Kidney glomerular epithelial cell (primary cell): Measurements from ENCODE around the gene ANKS1B.

Experiments used
- DNase-seq: peaks from one replicate; lab custom pipeline; 2025; lab: John Stamatoyannopoulos, UW

Gene ANKS1B

DNA sequence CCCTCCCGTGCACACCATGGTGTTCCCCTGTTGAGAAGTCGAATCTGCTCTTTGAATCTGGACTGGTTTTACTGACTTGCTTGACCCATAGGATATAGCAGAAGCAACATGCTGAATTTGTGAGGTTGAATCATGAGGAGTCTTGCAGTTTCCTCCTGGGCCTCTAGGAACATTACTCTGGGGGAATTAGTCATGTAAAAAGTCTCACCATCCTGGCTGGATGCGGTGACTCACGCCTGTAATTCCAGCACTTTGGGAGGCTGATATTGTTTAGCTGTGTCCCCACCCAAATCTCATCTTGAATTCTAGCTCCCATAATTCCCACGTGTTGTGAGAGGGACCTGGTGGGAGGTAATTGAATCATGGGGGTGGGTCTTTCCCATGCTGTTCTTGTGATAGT lies 1228.9 kb downstream of the ANKS1B start:
- peak; percentile 18 for DNase-seq

DNA sequence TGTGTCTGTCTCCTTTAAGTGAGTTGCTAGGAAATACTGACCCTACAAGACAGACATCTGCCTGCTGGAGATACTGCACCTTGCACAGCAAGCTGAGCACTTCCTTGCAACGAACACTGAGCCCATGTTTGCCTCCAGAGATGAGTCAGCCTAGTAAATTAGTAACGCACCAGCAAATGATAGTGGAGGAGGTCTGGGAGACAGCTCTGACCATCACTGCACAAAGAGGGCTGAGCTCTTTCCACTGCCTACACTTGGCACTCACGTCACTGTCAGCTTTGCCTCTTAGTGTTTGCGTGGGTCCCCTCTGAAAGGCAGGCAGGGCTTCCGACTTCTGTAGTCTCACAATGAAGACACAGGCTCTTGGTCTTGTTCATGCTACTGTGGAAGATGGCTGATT lies 1230.6 kb downstream of the ANKS1B start:
- peak; percentile 97 for DNase-seq

DNA sequence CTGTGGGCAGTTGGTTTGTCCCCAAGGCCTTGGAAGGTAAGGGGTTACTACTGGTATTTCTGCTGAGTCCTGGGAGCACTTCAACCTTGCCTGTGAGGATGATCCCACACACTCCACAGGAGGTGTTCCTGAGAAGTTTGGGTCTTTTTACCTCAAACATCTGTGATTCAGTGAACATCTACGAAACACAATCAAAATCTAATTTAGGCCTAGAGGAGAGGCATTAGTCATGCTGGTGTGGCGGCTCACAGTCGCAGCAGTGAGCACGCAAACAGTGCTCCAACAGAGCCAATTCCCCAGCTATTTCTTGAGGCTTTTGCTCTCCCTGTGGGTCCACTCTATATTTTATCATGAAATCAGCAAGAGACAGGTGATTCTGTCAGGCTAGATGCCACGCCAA lies 1232.0 kb downstream of the ANKS1B start:
- DNase-seq = no peak

DNA sequence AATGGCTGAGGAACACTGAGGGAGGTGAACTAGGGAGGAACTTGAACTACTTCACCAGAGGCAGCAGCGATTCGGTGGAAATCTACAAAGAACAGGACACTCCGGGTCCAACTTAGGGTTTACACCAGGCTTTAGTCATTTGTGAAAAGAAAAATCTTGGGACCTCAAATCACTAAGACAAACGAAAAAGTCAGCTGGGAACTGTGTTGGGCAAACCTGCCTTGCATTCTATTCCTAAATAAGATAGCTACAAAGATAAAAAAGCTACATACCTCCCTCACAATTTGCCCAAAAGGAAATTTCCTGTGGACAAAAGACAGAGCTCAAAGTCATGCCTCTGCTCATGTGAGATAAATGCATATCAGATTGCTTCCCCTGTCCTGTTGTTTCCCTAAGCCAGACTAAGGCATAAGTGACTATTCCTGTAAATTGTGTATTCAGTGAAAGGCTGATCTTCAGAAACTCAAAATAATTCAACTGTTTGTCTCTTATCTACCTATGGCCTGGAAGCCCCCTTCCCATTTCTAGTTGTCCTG lies 1233.1 kb downstream of the ANKS1B start:
- DNase-seq = no peak

DNA sequence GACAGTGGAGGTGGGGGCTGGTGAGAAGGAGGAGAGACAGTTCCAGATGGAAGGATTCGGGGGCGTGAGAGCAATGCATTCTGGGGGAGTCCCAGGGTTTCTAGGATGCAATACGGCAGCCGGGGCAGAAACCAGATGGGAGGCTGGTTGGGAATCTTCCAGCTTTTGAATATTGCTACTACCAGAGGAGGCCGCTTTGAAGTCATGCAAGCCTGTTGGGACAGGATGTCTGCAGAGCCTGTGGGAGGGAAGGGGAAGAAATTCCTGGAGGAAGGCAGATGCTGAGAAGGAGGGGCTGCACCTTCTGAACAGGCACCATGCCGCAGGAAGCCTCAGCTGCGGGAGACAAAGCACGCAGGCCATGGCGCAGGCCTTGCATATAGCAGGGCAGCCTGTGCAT lies 1234.2 kb downstream of the ANKS1B start:
- no peak for DNase-seq

DNA sequence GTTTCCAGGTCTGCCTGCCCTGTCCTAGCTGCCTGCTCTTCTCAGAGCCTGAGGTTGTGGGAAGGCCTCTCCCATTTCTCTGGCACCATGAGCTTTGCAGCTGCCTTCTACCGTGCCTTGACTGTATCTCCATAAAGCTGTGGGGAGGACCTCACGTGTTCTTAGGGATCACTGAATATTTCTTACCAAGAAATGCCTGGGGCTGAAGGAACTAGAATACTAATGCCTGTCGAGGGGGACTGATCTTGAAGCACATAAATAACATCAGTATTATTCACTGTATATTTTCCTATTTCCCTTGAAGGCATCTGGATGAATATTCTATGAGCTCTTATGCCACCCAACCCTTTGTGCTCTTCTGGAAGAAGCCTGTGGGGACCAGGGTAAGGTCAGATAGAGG lies 1236.3 kb downstream of the ANKS1B start:
- DNase-seq = no peak

DNA sequence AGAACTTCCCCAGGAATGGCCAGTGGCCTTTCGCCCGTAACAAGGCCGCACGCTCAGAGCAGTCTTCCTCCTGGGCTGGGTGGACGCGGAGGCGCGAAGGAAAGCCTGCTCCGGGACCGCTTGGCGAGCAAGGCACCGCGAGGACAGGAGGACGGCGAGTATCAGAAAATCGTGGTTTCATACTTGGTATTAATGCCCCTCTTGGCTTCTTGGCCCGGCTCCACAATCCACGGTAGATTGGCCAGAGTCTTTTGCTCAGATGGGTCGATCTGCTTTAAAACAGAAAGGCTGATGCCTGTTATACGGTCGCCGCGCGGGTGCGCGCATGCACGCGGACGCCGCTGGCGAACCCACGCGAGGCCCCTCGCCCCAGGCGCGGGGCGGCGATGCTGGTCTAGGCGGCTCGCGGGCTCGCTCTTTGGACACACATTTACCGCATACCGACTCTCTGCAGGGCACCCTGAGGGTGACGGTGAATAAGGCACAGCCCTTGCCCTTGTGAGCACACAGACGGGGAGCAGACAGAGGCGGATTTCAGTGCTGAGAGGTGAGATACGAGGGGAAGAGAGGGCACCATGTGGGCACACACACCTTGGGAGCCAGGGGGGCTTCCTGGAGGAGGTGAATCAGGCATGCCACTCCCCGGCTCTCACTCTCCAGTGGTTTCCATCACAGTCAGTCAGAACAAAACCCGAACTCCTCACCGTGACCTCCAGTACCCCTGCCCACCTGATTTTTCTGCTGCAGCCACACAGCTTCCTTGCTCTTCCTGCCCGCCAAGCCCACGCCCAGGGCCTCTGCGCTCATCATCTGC lies 1239.0 kb downstream of the ANKS1B start:
- DNase-seq = peak; percentile 11

DNA sequence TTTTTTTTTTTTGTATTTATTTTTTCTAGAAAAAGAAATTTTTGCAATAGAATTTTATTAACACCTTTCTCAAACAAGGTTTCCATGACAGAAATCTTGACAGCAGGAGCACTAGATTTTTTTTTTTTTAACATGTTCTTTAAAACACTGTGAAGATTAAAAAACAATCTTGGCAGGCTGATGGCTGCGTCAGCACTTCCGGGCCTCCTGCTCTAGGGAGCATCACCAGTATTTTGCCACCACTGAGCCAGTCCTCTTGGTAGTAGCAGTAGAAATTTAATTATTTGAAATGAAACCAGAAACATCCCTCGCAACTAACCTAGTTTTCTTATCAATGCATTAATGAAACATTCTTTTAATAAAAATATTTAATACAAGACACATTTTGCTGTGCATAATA lies 1240.1 kb downstream of the ANKS1B start:
- DNase-seq = no peak

DNA sequence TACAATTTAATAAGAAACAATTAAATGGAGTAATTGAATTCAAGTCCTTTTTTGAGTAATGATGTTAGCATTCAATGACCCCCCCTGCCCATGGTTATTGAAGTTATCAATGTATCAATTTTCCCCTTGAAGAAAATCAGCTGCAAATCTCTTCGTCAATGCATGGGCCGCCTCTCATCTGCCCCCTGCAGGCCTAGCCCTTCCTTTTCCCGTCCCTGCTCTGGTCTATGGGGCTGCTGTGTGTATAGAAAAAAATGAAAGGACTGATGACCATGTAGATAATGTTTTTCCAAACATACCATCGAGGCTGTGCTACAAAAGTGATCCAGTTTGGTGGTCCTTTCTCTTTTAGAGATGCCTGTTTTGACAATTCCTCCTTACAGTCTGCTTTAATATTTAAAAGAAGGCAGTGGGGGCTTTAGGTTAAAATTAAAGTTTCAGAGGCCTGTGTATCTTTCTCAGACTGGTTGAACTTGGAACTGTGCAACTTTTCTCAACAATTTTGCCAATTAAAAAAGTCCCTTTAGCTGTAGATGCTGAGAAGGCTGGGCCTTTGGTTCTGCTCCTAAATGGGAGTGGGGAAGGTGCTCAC lies 1241.3 kb downstream of the ANKS1B start:
- peak; percentile 6 for DNase-seq

DNA sequence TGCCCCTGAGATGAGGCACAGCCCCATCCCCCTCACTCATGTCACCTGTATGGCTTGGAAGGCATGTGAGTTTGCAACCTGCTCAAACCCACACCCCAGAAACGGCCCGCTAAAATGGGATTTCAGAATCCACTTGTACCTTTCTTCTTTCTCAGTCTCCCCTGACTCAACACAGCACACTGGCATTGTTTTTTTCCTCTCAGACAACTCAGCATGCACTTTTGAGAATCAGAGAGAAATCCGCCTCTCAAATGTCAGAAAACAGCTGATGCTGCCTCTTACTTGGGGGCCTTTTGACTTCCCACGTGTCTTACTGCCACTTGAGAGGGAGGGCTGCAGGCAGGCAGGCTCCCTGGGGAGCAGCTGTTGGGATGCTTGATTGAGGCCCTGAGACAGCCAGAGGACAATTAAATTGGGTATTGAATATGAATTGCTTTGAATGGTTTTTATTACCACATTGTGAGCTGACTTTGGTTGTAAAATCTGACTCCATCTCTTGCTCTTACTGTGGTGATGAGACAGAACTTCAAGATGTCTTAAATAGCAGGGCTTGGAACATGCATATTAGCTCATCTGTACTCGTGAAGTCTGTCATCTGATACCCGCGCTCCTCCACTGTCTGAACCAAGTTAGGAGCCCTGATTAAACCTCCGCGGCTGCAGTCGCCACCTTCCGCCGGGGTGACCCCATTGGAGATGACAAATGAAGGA lies 1243.0 kb downstream of the ANKS1B start:
- DNase-seq = no peak

DNA sequence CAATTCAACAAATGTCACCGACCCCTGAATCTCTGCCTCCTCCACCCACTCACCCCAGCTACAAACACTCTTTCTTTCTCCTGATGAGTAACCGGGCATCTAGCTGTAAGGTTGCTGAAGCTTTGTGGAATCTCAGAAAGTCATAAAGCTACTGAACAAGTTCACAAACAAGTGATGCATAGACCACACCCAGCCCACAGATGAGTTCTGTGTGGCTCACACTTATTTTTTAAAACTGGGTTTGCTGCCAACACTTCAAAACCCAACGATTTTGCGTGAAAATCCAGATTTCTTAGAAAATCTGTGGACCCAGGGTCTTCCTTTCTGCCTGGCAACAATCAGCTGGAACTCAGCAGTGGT lies 1243.6 kb downstream of the ANKS1B start:
- no peak for DNase-seq

DNA sequence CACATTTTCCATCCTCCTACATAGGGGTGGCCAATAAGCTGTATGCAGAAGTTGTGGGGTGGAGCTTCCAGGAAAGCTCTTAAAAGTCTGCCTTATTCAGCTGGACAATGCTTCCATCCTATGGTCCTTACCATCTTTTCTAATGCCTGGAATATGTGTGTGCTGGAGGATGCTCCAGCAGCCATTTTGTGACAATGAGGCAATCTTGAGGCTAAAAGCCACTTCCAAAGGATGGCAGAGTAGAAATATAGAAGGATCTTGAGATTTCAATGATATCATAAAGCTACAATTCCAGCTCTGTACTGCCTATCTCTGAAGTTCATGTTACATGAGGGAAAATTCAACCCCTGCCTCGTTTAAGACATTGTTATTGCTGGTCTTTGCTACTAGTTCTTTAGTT lies 1244.0 kb downstream of the ANKS1B start:
- no peak for DNase-seq

DNA sequence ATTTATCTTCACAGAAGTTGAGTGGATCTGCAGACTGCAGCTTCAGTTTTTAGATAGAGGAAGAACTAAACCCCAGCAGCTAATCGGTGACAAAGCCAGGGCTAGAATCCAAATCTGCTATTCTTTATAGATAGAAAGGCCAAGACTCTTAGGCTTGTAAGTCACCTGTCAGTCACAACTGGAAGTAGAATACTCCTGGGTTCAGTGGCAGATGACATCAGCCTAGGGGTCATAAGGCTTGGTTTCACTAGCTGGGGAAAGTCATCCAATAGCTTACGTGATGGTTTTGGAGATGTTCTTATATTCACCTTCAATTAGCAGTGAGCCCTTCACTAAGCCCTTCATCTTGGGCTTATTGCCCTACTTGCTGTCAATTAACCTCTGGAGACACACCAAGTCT lies 1246.2 kb downstream of the ANKS1B start:
- DNase-seq = no peak

DNA sequence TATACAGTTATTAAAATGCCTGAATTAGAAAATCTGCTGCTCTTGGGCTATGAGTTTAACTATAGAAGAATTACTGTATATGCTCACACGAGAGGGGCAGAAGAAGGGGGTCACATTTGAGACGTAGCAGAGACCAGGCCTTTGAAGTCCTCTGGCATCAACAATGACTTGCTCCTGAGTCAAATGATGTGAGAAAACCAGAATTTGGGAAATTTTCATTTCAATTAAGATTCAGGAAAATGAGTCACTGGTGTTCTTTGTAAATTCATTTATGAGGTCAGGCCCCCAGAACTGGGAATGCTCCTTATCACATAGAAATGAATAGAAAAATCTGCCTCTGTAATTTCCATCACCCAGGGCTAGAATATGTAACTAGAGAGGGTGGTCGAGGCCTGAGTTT lies 1246.7 kb downstream of the ANKS1B start:
- no peak for DNase-seq

DNA sequence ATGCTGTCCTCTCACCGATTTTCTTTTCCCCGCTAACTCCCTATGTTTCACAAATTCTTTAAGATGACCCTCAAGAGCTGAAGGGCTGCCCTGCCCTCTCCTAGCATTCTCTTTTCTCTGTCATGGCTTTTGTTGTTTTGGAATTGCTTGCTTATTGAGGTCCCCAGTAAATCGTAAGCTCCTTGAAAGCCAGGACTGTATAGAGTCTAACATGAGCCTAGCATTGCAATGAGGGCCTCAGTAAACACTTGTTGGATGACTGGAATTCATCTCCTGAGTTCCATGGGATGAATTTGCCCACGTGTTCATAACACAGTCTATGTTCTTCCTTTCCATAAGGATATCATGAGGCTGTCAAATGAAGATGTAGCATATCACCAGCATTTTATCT lies 1247.4 kb downstream of the ANKS1B start:
- no peak for DNase-seq

DNA sequence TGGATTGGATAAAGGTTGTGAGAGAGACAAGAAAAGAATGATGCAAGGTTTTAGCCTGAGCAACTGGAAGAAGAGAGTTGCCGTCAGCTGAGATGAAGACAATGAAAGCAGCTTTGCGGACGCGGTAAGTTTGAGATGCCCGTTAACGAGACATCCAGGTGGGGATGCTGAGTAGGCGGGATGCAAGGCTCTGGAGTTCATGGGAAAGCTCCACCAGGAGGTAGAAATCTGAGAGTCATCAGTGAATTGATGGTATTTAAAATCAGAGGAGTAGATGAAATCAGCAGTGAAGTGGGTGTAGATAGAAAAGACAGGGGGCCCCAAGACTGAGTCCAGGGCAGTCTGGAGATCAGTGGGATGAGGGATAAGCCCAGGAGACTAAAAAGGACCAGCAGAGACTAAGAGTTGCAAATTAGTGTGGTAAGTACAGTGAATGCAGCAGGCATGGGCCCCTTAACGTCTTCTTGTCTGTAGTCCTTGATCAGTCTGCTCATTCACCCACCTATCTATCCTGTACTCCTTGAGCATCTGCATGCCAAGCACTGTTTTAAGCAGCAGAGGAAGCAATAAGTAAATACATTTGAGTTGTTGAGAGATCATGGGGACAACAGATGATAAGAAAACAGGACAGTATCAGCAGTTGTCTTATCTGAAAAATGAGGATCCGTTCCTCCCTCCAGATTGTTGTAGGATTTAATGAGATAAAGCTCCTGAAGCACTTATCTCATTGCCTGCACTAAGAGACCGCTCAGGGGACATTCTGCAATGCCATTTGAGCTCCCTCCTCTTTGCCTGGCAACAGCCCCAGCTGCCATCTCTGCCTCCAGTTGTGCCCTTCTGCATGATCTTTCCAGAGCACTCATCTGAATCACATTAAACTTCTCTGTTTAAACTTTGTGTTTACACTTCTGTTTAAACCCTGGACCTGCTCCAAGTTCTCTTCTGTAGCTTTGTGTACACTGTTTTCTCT lies 1248.1 kb downstream of the ANKS1B start:
- DNase-seq = no peak

DNA sequence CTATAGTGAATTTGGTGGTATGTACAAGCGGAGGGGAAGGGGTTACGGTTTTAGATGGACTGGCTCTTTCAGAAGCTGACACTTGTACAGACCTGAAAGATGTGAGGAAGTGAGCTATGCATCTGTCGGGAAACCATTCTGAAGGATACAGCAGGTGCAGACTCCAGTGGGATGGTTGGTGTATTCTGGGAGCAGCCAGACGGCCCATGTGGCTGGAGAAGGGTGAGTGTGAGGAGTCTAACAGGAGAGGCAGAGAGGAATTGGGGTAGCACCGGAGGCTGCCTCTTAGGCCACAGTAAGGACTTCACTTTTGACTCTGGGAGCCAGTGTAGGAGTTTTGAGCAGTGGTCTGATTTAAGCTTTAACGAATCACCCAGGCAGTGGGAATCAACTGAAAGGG lies 1248.9 kb downstream of the ANKS1B start:
- no peak for DNase-seq

DNA sequence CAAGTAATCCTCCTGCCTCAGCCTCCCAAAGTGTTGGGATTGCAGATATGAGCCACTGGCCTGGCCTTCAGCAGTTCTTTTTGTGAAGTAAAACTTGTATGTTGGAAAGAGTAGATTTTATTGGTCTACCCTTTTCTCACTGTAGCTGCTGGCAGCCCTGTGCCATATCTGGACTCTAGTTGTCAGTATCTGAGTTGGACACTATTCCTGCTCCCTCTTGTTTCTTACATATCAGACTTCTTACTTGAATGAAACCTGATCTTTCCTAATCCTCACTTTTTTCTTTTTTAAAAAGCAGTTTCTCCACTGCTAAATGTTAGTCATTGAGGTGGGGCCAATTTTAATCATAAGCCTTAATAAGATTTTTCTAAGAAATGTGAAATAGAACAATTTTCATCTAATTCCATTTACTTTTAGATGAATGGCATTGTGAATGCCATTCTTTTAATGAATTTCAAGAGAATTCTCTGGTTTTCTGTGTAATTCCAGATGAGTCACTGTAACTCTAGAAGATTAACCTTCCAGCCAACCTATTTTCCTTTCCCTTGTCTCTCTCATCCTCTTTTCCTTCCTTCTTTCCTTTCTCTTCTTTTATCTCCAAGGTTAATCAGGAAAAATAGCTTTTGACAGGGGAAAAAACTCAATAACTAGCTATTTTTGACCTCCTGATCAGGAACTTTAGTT lies 1250.9 kb downstream of the ANKS1B start:
- no peak for DNase-seq

DNA sequence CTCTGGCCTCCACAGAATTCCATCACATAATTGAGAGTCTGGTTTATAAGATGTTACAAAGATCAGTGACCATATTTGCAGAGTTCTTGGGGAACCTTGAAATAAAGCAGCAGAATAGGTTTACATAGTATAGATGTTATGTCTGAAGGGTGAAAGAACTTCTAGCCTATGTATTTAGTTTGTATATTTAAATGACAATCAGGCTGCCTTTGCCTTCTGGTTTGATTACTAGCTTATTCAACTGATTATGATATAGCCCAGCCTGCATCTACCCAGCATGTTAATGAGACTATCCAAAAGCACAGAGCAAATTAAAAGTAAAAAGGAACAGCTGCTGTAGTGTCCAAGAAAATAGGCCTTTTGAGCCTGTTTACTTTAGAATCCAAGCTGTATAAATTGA lies 1254.3 kb downstream of the ANKS1B start:
- DNase-seq = no peak

DNA sequence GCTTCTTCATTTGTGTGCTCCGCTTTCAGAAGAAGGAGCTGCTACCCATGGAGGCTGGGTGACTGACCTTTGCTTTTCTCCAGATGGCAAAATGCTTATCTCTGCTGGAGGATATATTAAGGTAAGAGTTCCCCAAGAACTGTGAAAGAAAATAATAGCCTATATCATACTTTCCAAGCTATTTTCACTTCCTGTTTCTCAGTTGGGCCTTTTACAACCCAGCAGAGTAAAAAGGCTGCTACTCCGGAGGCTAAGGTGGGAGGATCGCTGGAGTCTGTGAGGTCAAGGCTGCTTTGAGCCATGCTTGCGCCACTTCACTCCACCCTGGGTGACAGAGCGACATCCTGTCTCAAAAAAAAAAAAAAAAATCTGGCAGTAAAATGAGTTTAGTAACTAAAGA lies 1257.5 kb downstream of the ANKS1B start:
- no peak for DNase-seq
